Subcutaneous adipose tissue (tissue), 4 donors: ENCODE measurements around the gene CCR7. TPM values are rescaled to one million over a fixed set of nuclear protein-coding genes. Genes with fewer than 3 reads are reported as not detected.

Experiments used
- total RNA-seq, 4 donors: library from RNA; depleted of rRNA; stranded (reverse); fragments of >200 nt; gene quantifications; one replicate each; pipeline ENCODE4 v1.1.0, GENCODE V29; 2016
- TF ChIP-seq, protein P1 (sequence below): fragments of 450-650 bp; IDR thresholded peaks from one replicate; pipeline ENCODE4 v1.5.1; 2016; ENCODE audit warnings: low read depth, mild to moderate bottlenecking, control low read depth, antibody characterized with exemption, moderate library complexity

CCR7 gene
- total RNA-seq, 4 donors from 2014 or later, result 0.22 to 1.9 (median 0.65) TPM; not detected in 1

DNA sequence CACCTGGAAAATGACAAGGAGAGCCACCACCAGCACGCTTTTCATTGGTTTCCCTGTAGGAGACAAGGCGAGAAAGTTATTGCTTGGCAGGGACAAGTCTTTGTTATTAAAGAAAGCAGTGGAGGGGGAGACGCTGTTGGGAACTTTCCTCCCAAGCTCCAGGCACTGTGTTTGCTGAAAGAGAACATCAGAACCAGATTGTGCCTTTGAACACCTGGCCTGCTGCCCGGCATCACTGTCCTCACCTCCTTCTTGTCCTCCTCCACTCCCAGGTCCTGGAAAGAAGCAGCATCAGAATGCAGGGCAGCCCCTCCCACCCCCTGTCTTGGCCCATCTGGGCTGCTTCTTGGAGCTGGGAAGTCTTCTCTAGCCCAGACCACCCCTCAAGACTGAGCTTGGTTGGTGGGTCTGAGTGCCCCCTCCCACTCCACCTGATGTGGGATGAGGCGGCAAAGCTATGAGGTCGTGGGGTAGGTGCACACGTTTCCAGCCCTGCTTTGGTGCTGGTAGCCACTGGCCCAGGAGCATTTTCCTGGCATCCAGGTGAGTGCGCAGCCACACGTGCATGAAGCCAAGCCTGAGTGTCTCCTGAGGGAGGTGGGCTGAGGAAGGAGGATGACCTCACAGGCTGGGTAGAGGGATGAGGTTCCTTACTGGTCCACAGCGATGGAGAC, 6.2 kb downstream of the CCR7 start:
- TF ChIP-seq, protein P1, sequence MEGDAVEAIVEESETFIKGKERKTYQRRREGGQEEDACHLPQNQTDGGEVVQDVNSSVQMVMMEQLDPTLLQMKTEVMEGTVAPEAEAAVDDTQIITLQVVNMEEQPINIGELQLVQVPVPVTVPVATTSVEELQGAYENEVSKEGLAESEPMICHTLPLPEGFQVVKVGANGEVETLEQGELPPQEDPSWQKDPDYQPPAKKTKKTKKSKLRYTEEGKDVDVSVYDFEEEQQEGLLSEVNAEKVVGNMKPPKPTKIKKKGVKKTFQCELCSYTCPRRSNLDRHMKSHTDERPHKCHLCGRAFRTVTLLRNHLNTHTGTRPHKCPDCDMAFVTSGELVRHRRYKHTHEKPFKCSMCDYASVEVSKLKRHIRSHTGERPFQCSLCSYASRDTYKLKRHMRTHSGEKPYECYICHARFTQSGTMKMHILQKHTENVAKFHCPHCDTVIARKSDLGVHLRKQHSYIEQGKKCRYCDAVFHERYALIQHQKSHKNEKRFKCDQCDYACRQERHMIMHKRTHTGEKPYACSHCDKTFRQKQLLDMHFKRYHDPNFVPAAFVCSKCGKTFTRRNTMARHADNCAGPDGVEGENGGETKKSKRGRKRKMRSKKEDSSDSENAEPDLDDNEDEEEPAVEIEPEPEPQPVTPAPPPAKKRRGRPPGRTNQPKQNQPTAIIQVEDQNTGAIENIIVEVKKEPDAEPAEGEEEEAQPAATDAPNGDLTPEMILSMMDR, result no peak

DNA sequence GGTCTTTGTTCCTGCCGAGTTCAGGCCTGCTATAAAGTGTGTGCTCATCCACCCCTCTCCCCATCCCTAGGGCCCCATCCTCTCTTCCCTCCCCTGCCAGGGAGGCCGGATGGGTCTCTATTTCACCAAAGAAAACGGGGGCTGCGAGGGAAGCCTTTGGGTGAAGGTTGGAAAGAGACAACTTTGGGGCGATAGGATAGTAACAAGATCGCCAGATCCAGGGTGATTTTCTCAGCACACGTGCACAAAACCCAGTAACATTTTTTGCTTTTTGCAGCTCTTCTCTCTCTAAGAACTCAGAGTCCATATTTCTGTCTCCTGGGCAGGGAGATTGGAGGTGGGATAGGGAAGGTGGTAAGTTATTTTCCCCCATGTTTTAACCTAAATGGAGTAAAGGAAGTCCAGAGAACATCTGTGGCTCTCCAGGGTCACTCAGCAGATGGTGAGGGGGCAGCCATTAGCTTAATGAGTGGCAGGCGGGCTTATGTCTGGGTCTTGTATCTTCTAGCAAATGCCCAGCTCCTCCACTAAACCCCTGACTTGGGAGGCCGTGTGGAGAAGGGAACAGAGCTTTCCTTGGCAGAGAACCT, 6.9 kb downstream of the CCR7 start:
- TF ChIP-seq, protein P1, result no peak

DNA sequence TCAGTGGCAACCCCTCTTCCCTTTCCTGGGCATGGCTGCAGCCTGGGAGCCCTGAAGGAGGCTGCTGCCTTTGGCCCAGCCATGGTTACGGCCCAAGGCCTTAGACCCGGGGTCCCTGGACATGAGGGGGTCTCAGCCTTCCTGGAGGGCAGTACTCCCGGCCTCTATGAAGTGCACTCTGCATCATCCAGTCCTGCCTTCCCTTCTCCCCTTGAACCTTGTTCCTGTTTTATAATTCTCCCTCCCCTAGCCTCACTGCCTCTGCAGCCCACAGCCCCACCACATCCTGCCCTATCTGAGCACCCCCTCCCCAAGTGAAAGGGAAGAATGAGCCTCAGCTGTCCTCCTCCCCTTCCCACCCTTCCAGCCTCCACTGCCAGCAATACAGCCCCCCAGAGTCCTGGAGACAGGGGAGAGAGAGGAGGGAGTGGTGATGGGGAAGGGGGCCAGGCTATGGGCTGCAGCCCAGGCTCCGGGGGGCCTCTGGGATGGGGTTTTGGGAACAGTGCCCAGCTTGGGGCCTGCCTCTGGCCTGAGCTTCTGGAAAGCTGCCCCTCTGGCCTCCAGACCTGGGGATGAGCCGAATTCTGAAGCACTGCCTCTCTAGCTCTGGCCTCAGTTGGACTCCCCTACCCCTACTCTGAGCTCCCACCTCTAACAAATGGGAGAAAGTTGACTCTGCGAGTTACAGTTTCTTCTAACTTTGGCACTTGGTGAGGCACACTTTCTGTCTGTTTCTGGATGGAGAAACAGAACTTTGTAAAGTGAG, 7.6 kb downstream of the CCR7 start:
- TF ChIP-seq, protein P1, result no peak

DNA sequence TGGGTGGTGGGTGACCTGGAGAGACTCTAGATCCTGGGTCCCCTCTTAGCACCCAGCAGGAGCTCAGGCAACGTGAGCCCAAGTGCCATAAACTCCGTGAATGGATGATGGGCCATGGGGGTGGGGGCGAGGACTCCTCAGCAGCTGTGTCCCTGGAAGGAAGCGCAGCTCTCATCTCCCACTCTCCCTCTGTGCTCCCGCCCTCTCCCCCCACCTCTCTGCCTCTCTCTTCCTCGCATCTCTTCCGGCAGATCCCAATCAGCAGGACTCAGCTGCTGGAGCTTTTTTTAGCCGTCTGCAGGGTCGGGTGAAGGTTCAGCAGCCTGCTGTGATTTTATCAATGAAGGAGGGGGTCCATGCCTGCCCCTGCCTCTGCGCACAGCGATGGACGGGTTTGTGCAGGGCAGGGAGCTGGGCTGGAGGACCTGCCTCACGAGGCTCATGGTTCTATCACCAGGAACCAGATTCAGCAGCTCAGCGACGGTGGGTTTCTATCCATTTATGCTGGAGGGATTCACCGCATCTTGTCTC, 8.3 kb downstream of the CCR7 start:
- TF ChIP-seq, protein P1, result no peak

DNA sequence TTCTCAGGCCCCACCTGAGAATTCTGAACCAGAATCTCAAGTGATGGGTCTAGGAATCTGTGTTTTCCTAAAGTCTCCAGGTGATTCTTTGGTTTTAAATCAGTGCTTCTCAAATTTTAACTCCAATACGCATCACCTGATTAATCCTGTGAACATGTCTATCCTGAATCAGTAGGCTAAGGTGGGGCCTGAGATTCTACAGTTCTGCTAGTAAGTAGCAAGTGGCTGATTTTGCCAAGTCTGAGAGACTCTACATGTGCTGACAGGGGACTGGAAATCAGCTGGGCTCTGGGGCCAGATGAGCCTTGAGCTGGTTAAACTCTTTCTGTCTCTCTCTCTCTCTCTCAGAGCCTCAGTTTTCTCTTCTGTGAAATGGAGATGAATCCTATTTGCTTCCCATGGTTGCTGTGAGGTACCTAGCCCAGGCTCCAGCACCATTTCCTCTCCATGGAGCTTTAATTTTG, 9.0 kb downstream of the CCR7 start:
- TF ChIP-seq, protein P1, result no peak

DNA sequence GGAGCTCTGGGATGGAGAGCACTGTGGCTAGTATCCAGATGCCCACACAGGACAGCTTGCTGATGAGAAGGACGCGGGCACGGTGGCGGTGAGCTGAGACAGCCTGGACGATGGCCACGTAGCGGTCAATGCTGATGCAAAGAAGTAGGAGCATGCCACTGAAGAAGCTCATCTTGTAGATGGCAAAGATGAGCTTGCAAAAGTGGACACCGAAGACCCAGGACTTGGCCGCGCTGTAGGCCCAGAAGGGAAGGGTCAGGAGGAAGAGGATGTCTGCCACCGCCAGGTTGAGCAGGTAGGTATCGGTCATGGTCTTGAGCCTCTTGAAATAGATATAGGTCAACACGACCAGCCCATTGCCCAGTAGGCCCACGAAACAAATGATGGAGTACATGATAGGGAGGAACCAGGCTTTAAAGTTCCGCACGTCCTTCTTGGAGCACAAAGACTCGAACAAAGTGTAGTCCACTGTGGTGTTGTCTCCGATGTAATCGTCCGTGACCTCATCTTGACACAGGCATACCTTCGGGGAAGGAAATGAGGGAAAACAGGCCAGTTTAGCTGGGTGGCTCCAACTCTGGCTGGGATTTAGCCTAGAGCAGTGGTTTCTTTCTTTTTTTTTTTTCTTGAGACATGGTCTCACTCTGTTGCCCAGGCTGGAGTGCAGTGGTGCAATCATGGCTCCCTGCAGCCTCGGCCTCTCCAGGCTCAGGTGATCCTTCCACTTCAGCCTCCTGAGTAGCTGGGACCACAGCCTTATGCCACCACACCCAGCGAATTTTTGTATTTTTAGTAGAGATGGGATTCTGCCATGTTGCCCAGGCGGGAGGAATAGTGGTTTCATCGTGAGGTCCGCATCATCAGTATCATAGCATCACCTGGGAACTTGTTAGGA, 9.7 kb downstream of the CCR7 start:
- TF ChIP-seq, protein P1, result no peak
